Karpas-422 (cell line): ENCODE measurements around the gene IL15RA. TPM values are rescaled to one million over a fixed set of nuclear protein-coding genes. Genes with fewer than 3 reads are reported as not detected.

Experiments
- DNase-seq: peaks from one replicate; pipeline ENCODE4 v3.0.0-alpha.2; 2015
- H2AFZ ChIP-seq: fragments of 200-600 bp; sonication (generic); 2 replicates; pipeline ENCODE4 v1.6.1; 2014; ENCODE audit warnings: antibody characterized with exemption, low read length, mixed read lengths
- H3K27ac ChIP-seq: fragments of 200-600 bp; sonication (generic); 2 replicates; pipeline ENCODE4 v1.5.1; 2014; ENCODE audit warnings: mild to moderate bottlenecking, low read length, moderate library complexity
- H3K27me3 ChIP-seq: fragments of 200-600 bp; sonication (generic); 2 replicates; pipeline ENCODE4 v1.6.1; 2014; ENCODE audit warnings: low read length, mixed read lengths
- H3K36me3 ChIP-seq: fragments of 200-600 bp; sonication (generic); 2 replicates; pipeline ENCODE4 v1.6.1; 2014; ENCODE audit warnings: low read length, mixed read lengths; ENCODE audit not compliant: insufficient read depth
- H3K4me1 ChIP-seq: fragments of 200-600 bp; sonication (generic); 2 replicates; pipeline ENCODE4 v1.6.1; 2014; ENCODE audit warnings: mild to moderate bottlenecking, low read length, mixed read lengths
- H3K4me2 ChIP-seq: fragments of 200-600 bp; sonication (generic); 2 replicates; pipeline ENCODE4 v1.6.1; 2014; ENCODE audit warnings: low read length, low read depth, mild to moderate bottlenecking; ENCODE audit not compliant: poor library complexity, severe bottlenecking
- H3K4me3 ChIP-seq: fragments of 200-600 bp; sonication (generic); 2 replicates; pipeline ENCODE4 v1.5.1; 2014; ENCODE audit warnings: mild to moderate bottlenecking, antibody characterized with exemption, low read length, mixed read lengths
- H3K79me2 ChIP-seq: fragments of 200-600 bp; sonication (generic); 2 replicates; pipeline ENCODE4 v1.6.1; 2014; ENCODE audit warnings: mild to moderate bottlenecking, low read length, mixed read lengths
- H3K9ac ChIP-seq: fragments of 200-600 bp; sonication (generic); 2 replicates; pipeline ENCODE4 v1.6.0; 2014; ENCODE audit warnings: low read length
- H3K9me2 ChIP-seq: fragments of 200-600 bp; sonication (generic), shearing (Covaris generic); replicated peaks from 2 replicates; pipeline ENCODE4 v1.6.0; 2014; ENCODE audit warnings: mild to moderate bottlenecking, low read length, moderate library complexity; ENCODE audit not compliant: insufficient read depth
- H3K9me3 ChIP-seq: fragments of 300-700, 200-600 bp; sonication (generic); 2 replicates; pipeline ENCODE4 v1.6.1; 2014; ENCODE audit warnings: low read length, mixed read lengths
- H4K20me1 ChIP-seq: fragments of 200-600 bp; sonication (generic); 2 replicates; pipeline ENCODE4 v1.6.1; 2014; ENCODE audit warnings: mild to moderate bottlenecking, antibody characterized with exemption, low read length, low read depth; ENCODE audit not compliant: insufficient read depth
- total RNA-seq: library from RNA; depleted of rRNA; stranded (reverse); fragments of >200 nt; shearing (Covaris generic); gene quantifications from 2 replicates; pipeline ENCODE4 v1.2.3, GENCODE V29; 2014; ENCODE audit warnings: low replicate concordance

The IL15RA gene
- total RNA-seq, 1 experiment from 2014 or later: not detected

GRCh38 chr10:6019010-6019782, 41.9 kb upstream of the IL15RA start:
- Histone ChIP-seq H3K27me3 (0 out of 2 replicates have a peak, but pooled peaks cover 2% of the 10 kb centered on the region), H3K9ac (no peak overlapping the region), H3K27ac (no peak overlapping the region), H3K9me2 (no peaks in the 10 kb centered on the region; the same call in 1 of the 2 replicates), H3K4me1 (no peaks in the 10 kb centered on the region), H2AFZ (no peak overlapping the region), H4K20me1 (no peaks in the 10 kb centered on the region), H3K79me2 (no peaks in the 10 kb centered on the region), H3K4me2 (no peak overlapping the region), H3K36me3 (no peaks in the 10 kb centered on the region), H3K9me3 (no peaks in the 10 kb centered on the region), H3K4me3 (no peak overlapping the region)
- DNase-seq: no peak

- Histone ChIP-seq H3K36me3 (no peaks in the 10 kb centered on the region), H3K9me2 (no peaks in the 10 kb centered on the region; the same call in 1 of the 2 replicates), H3K9ac (no peak overlapping the region), H3K79me2 (no peaks in the 10 kb centered on the region), H3K4me2 (no peak overlapping the region), H3K4me1 (no peaks in the 10 kb centered on the region), H3K9me3 (no peaks in the 10 kb centered on the region), H3K27me3 (0 out of 2 replicates have a peak, but pooled peaks cover 2% of the 10 kb centered on the region), H4K20me1 (no peaks in the 10 kb centered on the region), H3K4me3 (no peak overlapping the region), H3K27ac (no peak overlapping the region), H2AFZ (no peak overlapping the region)
- no peak for DNase-seq
Observed at GRCh38 chr10:6018422-6018821, 41.1 kb upstream of the IL15RA start.

GRCh38 chr10:6017781-6018354, 40.5 kb upstream of the IL15RA start:
- no peak overlapping the region for H2AFZ ChIP-seq
- no peaks in the 10 kb centered on the region; the same call in 1 of the 2 replicates for H3K9me2 ChIP-seq
- no peak for DNase-seq
- H3K27me3 ChIP-seq: 0 out of 2 replicates have a peak, but pooled peaks cover 2% of the 10 kb centered on the region
- no peak overlapping the region for H3K4me3 ChIP-seq
- H3K9me3 ChIP-seq: no peaks in the 10 kb centered on the region
- no peak overlapping the region for H3K27ac ChIP-seq
- H3K9ac ChIP-seq: no peak overlapping the region
- H3K36me3 ChIP-seq: no peaks in the 10 kb centered on the region
- no peak overlapping the region for H3K4me2 ChIP-seq
- H3K4me1 ChIP-seq: no peaks in the 10 kb centered on the region
- H3K79me2 ChIP-seq: no peaks in the 10 kb centered on the region
- H4K20me1 ChIP-seq: no peaks in the 10 kb centered on the region

- H3K4me2 ChIP-seq: no peak overlapping the region
- no peaks in the 10 kb centered on the region for H3K79me2 ChIP-seq
- no peaks in the 10 kb centered on the region; the same call in 1 of the 2 replicates for H3K9me2 ChIP-seq
- no peaks in the 10 kb centered on the region for H4K20me1 ChIP-seq
- no peaks in the 10 kb centered on the region for H3K9me3 ChIP-seq
- 0 out of 2 replicates have a peak, but pooled peaks cover 2% of the 10 kb centered on the region for H3K27me3 ChIP-seq
- no peak overlapping the region for H3K4me3 ChIP-seq
- no peak overlapping the region for H2AFZ ChIP-seq
- no peak overlapping the region for H3K27ac ChIP-seq
- H3K4me1 ChIP-seq: no peaks in the 10 kb centered on the region
- peak; percentile 82 for DNase-seq
- no peaks in the 10 kb centered on the region for H3K36me3 ChIP-seq
- no peak overlapping the region for H3K9ac ChIP-seq
Observed at GRCh38 chr10:6014241-6014761, 37.0 kb upstream of the IL15RA start.

- Histone ChIP-seq H3K9me3 (no peaks in the 10 kb centered on the region), H3K36me3 (no peaks in the 10 kb centered on the region), H3K9ac (no peak overlapping the region), H3K4me3 (no peak overlapping the region), H4K20me1 (no peaks in the 10 kb centered on the region), H3K79me2 (no peaks in the 10 kb centered on the region), H3K4me2 (no peak overlapping the region), H3K27me3 (no peaks in the 10 kb centered on the region), H3K27ac (no peak overlapping the region), H2AFZ (no peak overlapping the region), H3K9me2 (no peaks in the 10 kb centered on the region), H3K4me1 (no peaks in the 10 kb centered on the region)
- DNase-seq: no peak
Observed at GRCh38 chr10:6013413-6014192, 36.3 kb upstream of the IL15RA start.

GRCh38 chr10:6012121-6012905, 35.0 kb upstream of the IL15RA start:
- H3K9ac ChIP-seq: no peak overlapping the region
- H3K4me2 ChIP-seq: no peak overlapping the region
- H3K9me3 ChIP-seq: peaks cover 4% of the 10 kb centered on the region; the same call in 1 of the 2 replicates
- no peak overlapping the region for H2AFZ ChIP-seq
- no peaks in the 10 kb centered on the region for H3K79me2 ChIP-seq
- H3K27ac ChIP-seq: no peak overlapping the region
- peaks cover 3% of the 10 kb centered on the region; the same call in 1 of the 2 replicates for H3K27me3 ChIP-seq
- no peaks in the 10 kb centered on the region for H3K9me2 ChIP-seq
- DNase-seq: no peak
- no peaks in the 10 kb centered on the region for H4K20me1 ChIP-seq
- H3K36me3 ChIP-seq: no peaks in the 10 kb centered on the region
- H3K4me3 ChIP-seq: no peak overlapping the region
- no peaks in the 10 kb centered on the region for H3K4me1 ChIP-seq

GRCh38 chr10:6011558-6011957, 34.2 kb upstream of the IL15RA start:
- Histone ChIP-seq H3K4me1 (no peaks in the 10 kb centered on the region), H3K9me2 (no peaks in the 10 kb centered on the region), H3K4me3 (no peak overlapping the region), H3K27ac (no peak overlapping the region), H3K4me2 (no peak overlapping the region), H3K27me3 (peaks cover 3% of the 10 kb centered on the region; the same call in 1 of the 2 replicates), H3K79me2 (no peaks in the 10 kb centered on the region), H3K9me3 (peaks cover 7% of the 10 kb centered on the region; the same call in 1 of the 2 replicates), H3K9ac (no peak overlapping the region), H2AFZ (no peak overlapping the region), H4K20me1 (no peaks in the 10 kb centered on the region), H3K36me3 (no peaks in the 10 kb centered on the region)
- no peak for DNase-seq
